HepG2 (cell line): Measurements from ENCODE around the gene KLF6. TPM values are rescaled to one million over a fixed set of nuclear protein-coding genes. Genes with fewer than 3 reads are reported as not detected.

Experiments used
- ETV6 ChIP-seq: sonication (generic); formaldehyde crosslinking; conservative IDR thresholded peaks from 2 replicates; pipeline ENCODE4 v1.4.0; 2020; ENCODE audit warnings: missing genetic modification reagents
- FOSL1 ChIP-seq: sonication (generic); formaldehyde crosslinking; IDR thresholded peaks from 2 replicates; pipeline ENCODE4 v1.9.0; 2021; ENCODE audit warnings: missing genetic modification reagents, borderline replicate concordance
- FOXK2 ChIP-seq: fragments of 450-650 bp; IDR thresholded peaks from 2 replicates; pipeline ENCODE4 v1.6.1; 2016
- GATA4 ChIP-seq: sonication (generic); IDR thresholded peaks from 2 replicates; pipeline ENCODE4 v1.6.1; 2016; ENCODE audit warnings: antibody characterized with exemption, low read depth, borderline replicate concordance
- HNRNPUL1 ChIP-seq: fragments of 200-400 bp; formaldehyde crosslinking; IDR thresholded peaks from 2 replicates; pipeline ENCODE4 v1.6.1; 2017; ENCODE audit warnings: low read depth, mild to moderate bottlenecking, low read length, moderate library complexity
- IRF2 ChIP-seq: IDR thresholded peaks from 2 replicates; pipeline ENCODE4 v1.6.1; 2018; ENCODE audit warnings: missing genetic modification reagents, missing compliant biosample characterization
- MED1 ChIP-seq: sonication (generic); formaldehyde crosslinking; IDR thresholded peaks from 2 replicates; pipeline ENCODE4 v1.4.0; 2020; ENCODE audit warnings: missing genetic modification reagents
- NFYB ChIP-seq: sonication (generic); formaldehyde crosslinking; IDR thresholded peaks from 2 replicates; pipeline ENCODE4 v1.4.0; 2020; ENCODE audit warnings: missing genetic modification reagents
- RXRB ChIP-seq: IDR thresholded peaks from 2 replicates; pipeline ENCODE4 v1.6.1; 2016; ENCODE audit warnings: borderline replicate concordance, missing genetic modification reagents, missing compliant biosample characterization
- SNRNP70 ChIP-seq: fragments of 200-400 bp; formaldehyde crosslinking; IDR thresholded peaks from 2 replicates; pipeline ENCODE4 v1.6.1; 2017; ENCODE audit warnings: mild to moderate bottlenecking, low read depth, low read length, moderate library complexity
- STAT5B ChIP-seq: sonication (generic); formaldehyde crosslinking; IDR thresholded peaks from 2 replicates; pipeline ENCODE4 v1.4.0; 2020; ENCODE audit warnings: missing genetic modification reagents
- TBX2 ChIP-seq: sonication (generic); formaldehyde crosslinking; IDR thresholded peaks from 2 replicates; pipeline ENCODE4 v1.5.0; 2020; ENCODE audit warnings: missing genetic modification reagents, mild to moderate bottlenecking, borderline replicate concordance
- TCF12 ChIP-seq, 2 experiments: fragments of 450-650 bp in 1 of 2; sonication (generic) in 1 of 2; formaldehyde crosslinking in 1 of 2; IDR thresholded peaks; 2 replicates each; pipeline versions ENCODE4 v1.6.1 to v1.8.0; 2017 to 2022; ENCODE audit warnings: antibody characterized with exemption in 1 of 2, mild to moderate bottlenecking in 1 of 2, missing genetic modification reagents in 1 of 2, moderate library complexity in 1 of 2
- ZBTB43 ChIP-seq: sonication (generic); formaldehyde crosslinking; conservative IDR thresholded peaks from 2 replicates; pipeline ENCODE4 v1.4.0; 2020; ENCODE audit warnings: missing genetic modification reagents
- ZNF205 ChIP-seq: IDR thresholded peaks from 2 replicates; pipeline ENCODE4 v1.6.1; 2018; ENCODE audit warnings: missing biosample characterization, missing genetic modification reagents
- ZNF232 ChIP-seq: sonication (generic); formaldehyde crosslinking; IDR thresholded peaks from 2 replicates; pipeline ENCODE4 v1.4.0; 2020; ENCODE audit warnings: missing genetic modification reagents, borderline replicate concordance
- ZNF567 ChIP-seq: sonication (generic); formaldehyde crosslinking; IDR thresholded peaks from 2 replicates; pipeline ENCODE4 v1.8.1; 2023; ENCODE audit warnings: mild to moderate bottlenecking, missing genetic modification reagents, borderline replicate concordance
- ZNF674 ChIP-seq: sonication (generic); formaldehyde crosslinking; IDR thresholded peaks from 2 replicates; pipeline ENCODE4 v1.5.0; 2020; ENCODE audit warnings: low read depth, mild to moderate bottlenecking, missing genetic modification reagents
- ZNF768 ChIP-seq: sonication (generic); formaldehyde crosslinking; IDR thresholded peaks from 2 replicates; pipeline ENCODE4 v1.4.0; 2020; ENCODE audit warnings: missing genetic modification reagents
- ZXDC ChIP-seq: sonication (generic); formaldehyde crosslinking; IDR thresholded peaks from 2 replicates; pipeline ENCODE4 v1.5.0; 2020; ENCODE audit warnings: mild to moderate bottlenecking, missing genetic modification reagents
- polyA plus RNA-seq, 8 experiments: library from polyadenylated mRNA; depleted of rRNA in 3 of 8; stranded (reverse) in 7 of 8; unstranded in 1 of 8; fragments of >200 nt; fragmentation: Illumina TruSeq in 4 of 8; extraction: Trizol in 4 of 8; gene quantifications; 2 replicates each; pipeline versions ENCODE4 v1.2.1 to v1.2.3, GENCODE V29; 2011 to 2016; ENCODE audit warnings: low read depth in 4 of 8, missing spikeins in 1 of 8, mixed read lengths in 1 of 8; ENCODE audit not compliant: insufficient read depth in 1 of 8
- total RNA-seq, 5 experiments: library from RNA; depleted of rRNA; stranded (reverse); fragments of >200 nt; fragmentation: Illumina TruSeq; extraction: Trizol; gene quantifications; 2 replicates each; pipeline ENCODE4 v1.2.3, GENCODE V29; 2016; ENCODE audit warnings: low read depth in 1 of 5
- TF ChIP-seq, protein P1 (sequence below): sonication (generic); formaldehyde crosslinking; IDR thresholded peaks from 2 replicates; pipeline ENCODE4 v1.4.0; 2020; ENCODE audit warnings: missing genetic modification reagents, borderline replicate concordance
- TF ChIP-seq, protein P2 (sequence below): sonication (generic); formaldehyde crosslinking; IDR thresholded peaks from 2 replicates; pipeline ENCODE4 v1.4.0; 2020; ENCODE audit warnings: missing genetic modification reagents, borderline replicate concordance

The KLF6 gene
- total and polyA plus RNA-seq, 2 of the 13 experiments (the other 11 are each of a cell fraction or from before 2014, with no cell fraction given) = 27.0 to 71.9 TPM

DNA sequence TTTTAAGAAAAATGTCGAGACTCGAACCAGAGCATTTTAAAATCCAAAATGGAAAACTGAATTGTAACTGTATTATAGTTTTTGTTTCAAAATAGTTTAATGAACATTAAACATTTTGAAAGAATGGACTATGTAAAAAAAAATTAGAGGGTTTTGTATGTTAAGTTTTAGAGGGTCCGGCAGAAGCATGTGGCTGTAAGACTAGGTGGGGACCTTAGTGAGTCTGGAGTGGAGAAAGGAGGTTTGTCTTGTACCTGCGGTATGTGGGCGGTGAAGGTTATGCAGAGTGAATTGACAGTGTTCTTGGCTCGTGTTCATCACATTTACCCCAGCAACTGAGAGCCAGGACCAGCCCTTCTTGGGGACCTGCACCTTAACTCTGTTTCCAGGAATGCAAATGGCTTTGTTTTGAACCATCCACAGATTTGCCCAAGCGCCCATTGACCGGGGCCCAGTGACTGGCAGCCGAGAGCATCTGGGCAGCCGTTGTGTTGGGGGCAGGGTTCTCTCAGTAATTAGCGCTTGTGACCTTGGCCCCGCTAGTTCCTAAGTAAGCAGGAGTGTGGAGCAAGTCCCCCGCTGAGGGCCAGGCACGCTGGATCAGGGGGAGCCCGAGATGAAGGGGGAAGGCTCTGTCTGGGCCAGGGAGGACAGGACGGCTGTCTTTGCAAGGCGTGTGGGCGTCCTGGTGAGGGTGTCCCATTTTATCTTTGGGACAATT is 1.4 kb upstream of the KLF6 start (continued):
- TF ChIP-seq ZNF205 (CRISPR knock-in tag) = peak; percentile 90
- TF ChIP-seq FOXK2 = no peak
- peak; percentile 37; the same call in 1 of the 2 replicates for TF ChIP-seq ZNF768 (CRISPR knock-in tag)
- peak; percentile 22; the same call in 1 of the 2 replicates for TF ChIP-seq GATA4
- peak; percentile 98 for TF ChIP-seq MED1 (CRISPR knock-in tag)
- TF ChIP-seq RXRB (CRISPR knock-in tag) = peak; percentile 88
- no peak for TF ChIP-seq ZXDC (CRISPR knock-in tag)
- TF ChIP-seq ZBTB43 (CRISPR knock-in tag) = 0 out of 2 replicates have a peak, but pooled peaks have one; percentile 51
- no peak for TF ChIP-seq FOSL1
- TF ChIP-seq HNRNPUL1 = no peak
- no peak for TF ChIP-seq TCF12 (IDR thresholded peaks at IDR 0.05)
- no peak for TF ChIP-seq TCF12 (CRISPR knock-in tag; IDR thresholded peaks at IDR 0.05)
- TF ChIP-seq ZNF232 (CRISPR knock-in tag) = peak; percentile 65; the same call in 1 of the 2 replicates
- TF ChIP-seq TBX2 (CRISPR knock-in tag) = peak; percentile 97
- TF ChIP-seq SNRNP70 = no peak
- TF ChIP-seq, protein P1, sequence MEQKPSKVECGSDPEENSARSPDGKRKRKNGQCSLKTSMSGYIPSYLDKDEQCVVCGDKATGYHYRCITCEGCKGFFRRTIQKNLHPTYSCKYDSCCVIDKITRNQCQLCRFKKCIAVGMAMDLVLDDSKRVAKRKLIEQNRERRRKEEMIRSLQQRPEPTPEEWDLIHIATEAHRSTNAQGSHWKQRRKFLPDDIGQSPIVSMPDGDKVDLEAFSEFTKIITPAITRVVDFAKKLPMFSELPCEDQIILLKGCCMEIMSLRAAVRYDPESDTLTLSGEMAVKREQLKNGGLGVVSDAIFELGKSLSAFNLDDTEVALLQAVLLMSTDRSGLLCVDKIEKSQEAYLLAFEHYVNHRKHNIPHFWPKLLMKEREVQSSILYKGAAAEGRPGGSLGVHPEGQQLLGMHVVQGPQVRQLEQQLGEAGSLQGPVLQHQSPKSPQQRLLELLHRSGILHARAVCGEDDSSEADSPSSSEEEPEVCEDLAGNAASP (CRISPR knock-in tag) = peak; percentile 85
- no peak for TF ChIP-seq ZNF567 (CRISPR knock-in tag)
- peak; percentile 61; the same call in 1 of the 2 replicates for TF ChIP-seq STAT5B (CRISPR knock-in tag)
- TF ChIP-seq IRF2 (CRISPR knock-in tag) = peak; percentile 77; the same call in 1 of the 2 replicates
- no peak for TF ChIP-seq ZNF674
- TF ChIP-seq ETV6 (CRISPR knock-in tag) = 0 out of 2 replicates have a peak, but pooled peaks have one; percentile 50
- TF ChIP-seq, protein P2, sequence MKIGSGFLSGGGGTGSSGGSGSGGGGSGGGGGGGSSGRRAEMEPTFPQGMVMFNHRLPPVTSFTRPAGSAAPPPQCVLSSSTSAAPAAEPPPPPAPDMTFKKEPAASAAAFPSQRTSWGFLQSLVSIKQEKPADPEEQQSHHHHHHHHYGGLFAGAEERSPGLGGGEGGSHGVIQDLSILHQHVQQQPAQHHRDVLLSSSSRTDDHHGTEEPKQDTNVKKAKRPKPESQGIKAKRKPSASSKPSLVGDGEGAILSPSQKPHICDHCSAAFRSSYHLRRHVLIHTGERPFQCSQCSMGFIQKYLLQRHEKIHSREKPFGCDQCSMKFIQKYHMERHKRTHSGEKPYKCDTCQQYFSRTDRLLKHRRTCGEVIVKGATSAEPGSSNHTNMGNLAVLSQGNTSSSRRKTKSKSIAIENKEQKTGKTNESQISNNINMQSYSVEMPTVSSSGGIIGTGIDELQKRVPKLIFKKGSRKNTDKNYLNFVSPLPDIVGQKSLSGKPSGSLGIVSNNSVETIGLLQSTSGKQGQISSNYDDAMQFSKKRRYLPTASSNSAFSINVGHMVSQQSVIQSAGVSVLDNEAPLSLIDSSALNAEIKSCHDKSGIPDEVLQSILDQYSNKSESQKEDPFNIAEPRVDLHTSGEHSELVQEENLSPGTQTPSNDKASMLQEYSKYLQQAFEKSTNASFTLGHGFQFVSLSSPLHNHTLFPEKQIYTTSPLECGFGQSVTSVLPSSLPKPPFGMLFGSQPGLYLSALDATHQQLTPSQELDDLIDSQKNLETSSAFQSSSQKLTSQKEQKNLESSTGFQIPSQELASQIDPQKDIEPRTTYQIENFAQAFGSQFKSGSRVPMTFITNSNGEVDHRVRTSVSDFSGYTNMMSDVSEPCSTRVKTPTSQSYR (CRISPR knock-in tag) = peak; percentile 98
- TF ChIP-seq NFYB (CRISPR knock-in tag) = no peak
